GM12878 (cell line): Measurements from ENCODE around the gene RB1. TPM values are rescaled to one million over a fixed set of nuclear protein-coding genes. Genes with fewer than 3 reads are reported as not detected.

ENCODE experiments used
- ATAC-seq: fragments of 200-7000 bp; cut with Tn5 transposase; 3 replicates; pipeline ENCODE4 v1.9.1; 2020; ENCODE audit warnings: mild to moderate bottlenecking, moderate library complexity
- BruUV-seq: library from RNA; stranded (reverse); fragments of 400-500 nt; replicated peaks from 2 replicates; lab custom pipeline; 2021; lab: Mats Ljungman, UMichigan
- CTCF ChIA-PET: fragments of 300-600 bp; sonication (Branson Sonifier 250); formaldehyde crosslinking; extraction: SDS; loops from one replicate; lab custom pipeline; 2021; ENCODE audit warnings: inconsistent platforms; lab: Yijun Ruan, JAX
- POLR2A ChIA-PET: fragments of 350-600 bp; formaldehyde crosslinking; extraction: SDS; loops from one replicate; lab custom pipeline; 2021; ENCODE audit warnings: inconsistent platforms; lab: Charles Lee
- RAD21 ChIA-PET: fragments of 300-600 bp; sonication (Branson Sonifier 250); formaldehyde crosslinking; loops from one replicate; lab custom pipeline; 2023; ENCODE audit warnings: antibody characterized with exemption; ENCODE audit not compliant: unreplicated experiment; lab: Charles Lee
- SMC1A ChIA-PET: fragments of 300-600 bp; sonication (Branson Sonifier 250); formaldehyde crosslinking; loops from one replicate; lab custom pipeline; 2023; ENCODE audit not compliant: unreplicated experiment, uncharacterized antibody; lab: Charles Lee
- DNase-seq: peaks from one replicate; pipeline ENCODE4 v3.0.0-alpha.2; 2011; ENCODE audit warnings: low read depth, low spot score
- FAIRE-seq: peaks from 3 replicates; lab custom pipeline; 2011; peaks lifted over from hg19 to GRCh38; lab: Jason Lieb, UNC
- H2AFZ ChIP-seq: 2 replicates; pipeline ENCODE4 v1.6.0; 2011; ENCODE audit warnings: low read depth, low read length, control low read depth; ENCODE audit not compliant: control insufficient read depth
- H3K27ac ChIP-seq: 2 replicates; pipeline ENCODE4 v1.5.1; 2011; ENCODE audit warnings: control low read depth; ENCODE audit not compliant: control insufficient read depth, insufficient read depth
- H3K27me3 ChIP-seq, 2 experiments: replicated peaks in 1 of 2; 2 replicates each; pipeline versions ENCODE4 v1.6.0 to v1.6.1; 2011; ENCODE audit warnings: low read length in 1 of 2; ENCODE audit not compliant: control insufficient read depth in 2 of 2, insufficient read depth in 2 of 2
- H3K36me3 ChIP-seq, 2 experiments: 2 replicates each; pipeline ENCODE4 v1.5.1; 2011; ENCODE audit warnings: low read length in 1 of 2; ENCODE audit not compliant: control insufficient read depth in 2 of 2, insufficient read depth in 2 of 2
- H3K4me1 ChIP-seq: 2 replicates; pipeline ENCODE4 v1.6.1; 2011; ENCODE audit warnings: mild to moderate bottlenecking, low read length, moderate library complexity, mixed read lengths; ENCODE audit not compliant: control insufficient read depth, insufficient read depth
- H3K4me2 ChIP-seq: 2 replicates; pipeline ENCODE4 v1.6.0; 2011; ENCODE audit warnings: control low read depth; ENCODE audit not compliant: control insufficient read depth, insufficient read depth
- H3K4me3 ChIP-seq: fragments of 200-600 bp; sonication (generic); 2 replicates; pipeline ENCODE4 v1.5.1; 2016
- H3K79me2 ChIP-seq: 2 replicates; pipeline ENCODE4 v1.6.0; 2011; ENCODE audit warnings: low read length; ENCODE audit not compliant: control insufficient read depth, insufficient read depth
- H3K9ac ChIP-seq: 2 replicates; pipeline ENCODE4 v1.8.0; 2011; ENCODE audit warnings: low read length, control low read depth, mixed read lengths; ENCODE audit not compliant: control insufficient read depth, insufficient read depth
- H3K9me3 ChIP-seq: replicated peaks from 3 replicates; pipeline ENCODE4 v1.5.1; 2011; ENCODE audit warnings: mild to moderate bottlenecking, low read length; ENCODE audit not compliant: control insufficient read depth, insufficient read depth
- H4K20me1 ChIP-seq: 2 replicates; pipeline ENCODE4 v1.6.0; 2011; ENCODE audit not compliant: control insufficient read depth, insufficient read depth
- CREM ChIP-seq: IDR thresholded peaks from 2 replicates; pipeline ENCODE4 v1.6.1; 2014; ENCODE audit warnings: antibody characterized with exemption, low read depth
- FOXK2 ChIP-seq: fragments of 450-650 bp; IDR thresholded peaks from 2 replicates; pipeline ENCODE4 v1.6.1; 2017; ENCODE audit warnings: mild to moderate bottlenecking, moderate library complexity
- SIN3A ChIP-seq: IDR thresholded peaks from 2 replicates; pipeline ENCODE4 v1.6.1; 2012; ENCODE audit warnings: low read depth, low read length, improper control_type of control experiment
- WGBS: methylation state at CpG from one replicate; pipeline ENCODE4 v1.1.6; 2016; ENCODE audit warnings: low lambda C conversion rate; ENCODE audit not compliant: insufficient replicate concordance, insufficient coverage; ENCODE audit errors: missing lambda C conversion rate; 5-methylcytosine and 5-hydroxymethylcytosine counted together
- in situ Hi-C: fragments of 300-500 bp; cut with MboI; formaldehyde crosslinking; loops from 9 replicates; pipeline ENCODE4 v1.14.3; 2018; ENCODE audit warnings: mixed read lengths
- intact Hi-C: fragments of 100-400 bp; cut with micrococcal nuclease; formaldehyde crosslinking; loops from one replicate; pipeline ENCODE4 v1.14.2; 2022; ENCODE audit not compliant: unreplicated experiment
- polyA plus RNA-seq, 11 experiments: library from polyadenylated mRNA; depleted of rRNA in 4 of 11; unstranded in 6 of 11; stranded (reverse) in 5 of 11; fragments of >200 nt; fragmentation: Nextera tagmentation in 4 of 11; fragmentation: Illumina TruSeq in 1 of 11; extraction: Ambion mirVana in 4 of 11; extraction: Trizol in 1 of 11; gene quantifications; 1 replicate in 1 of 11; 2 replicates in 10 of 11; pipeline versions ENCODE4 v1.2.1 to v1.2.3, GENCODE V29; 2011 to 2016; ENCODE audit warnings: inconsistent platforms in 2 of 11, missing spikeins in 2 of 11, low read depth in 1 of 11
- total RNA-seq, 4 experiments: library from RNA; depleted of rRNA in 3 of 4; stranded (reverse); fragments of >200 nt in 3 of 4; fragmentation: Illumina TruSeq in 1 of 4; extraction: Trizol in 1 of 4; gene quantifications; 2 replicates each; pipeline versions ENCODE4 v1.2.1 to v1.2.3, GENCODE V29; 2013 to 2021
- TF ChIP-seq, protein P1 (sequence below): fragments of 450-650 bp; IDR thresholded peaks from 2 replicates; pipeline ENCODE4 v1.6.1; 2014; ENCODE audit warnings: mild to moderate bottlenecking

The RB1 gene
- total and polyA plus RNA-seq, 10 of the 15 experiments (the other 5 are each of a cell fraction or from before 2014, with no cell fraction given), result 2.8 to 45.0 (median 8.3) TPM

DNA sequence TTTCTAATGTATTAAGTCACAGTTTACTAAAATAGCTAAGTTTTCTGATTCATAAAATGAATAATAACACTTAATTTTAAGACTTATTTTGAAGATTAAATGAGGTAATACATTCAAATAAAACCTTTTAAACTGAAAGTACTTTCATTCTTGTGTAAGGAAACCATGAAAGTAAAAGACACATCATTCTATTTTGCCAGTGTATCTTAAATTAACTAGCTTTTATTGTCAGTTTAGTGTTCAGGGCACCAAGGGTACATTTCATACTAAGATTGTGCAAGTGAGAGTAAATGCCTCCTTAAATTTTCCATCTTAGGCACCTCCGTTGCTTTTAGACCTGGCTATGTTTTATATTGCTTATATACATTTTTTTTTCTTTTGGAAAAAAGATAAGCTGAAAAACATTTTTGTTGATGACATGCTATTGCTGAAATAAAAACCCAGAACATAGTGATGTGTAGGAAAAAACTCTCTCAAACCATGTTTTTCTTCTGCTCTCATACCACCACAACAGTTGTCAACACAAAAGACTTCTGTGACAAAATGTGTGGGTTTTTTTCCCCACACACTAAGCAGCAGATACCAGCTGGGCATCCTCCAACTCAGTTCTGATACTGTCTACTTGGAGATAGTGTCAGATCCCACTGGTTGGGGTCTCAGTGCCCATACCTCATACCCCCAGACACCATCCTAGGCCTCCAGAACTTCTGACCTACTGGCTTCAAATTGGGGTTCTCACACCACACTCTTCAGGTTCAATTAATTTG lies 140.1 kb downstream of the RB1 start:
- TF ChIP-seq SIN3A, result no peak
- TF ChIP-seq, all 136 proteins: peak for 0
- Histone ChIP-seq H3K27ac (no peak overlapping the region), H3K27me3 (no peaks in the 10 kb centered on the region), H3K4me1 (no peaks in the 10 kb centered on the region), H3K36me3 (peaks cover 0 to 5% of the 10 kb centered on the region in 2 experiments; a peak in 1 of 4 replicates), H3K9me3 (no peaks in the 10 kb centered on the region; the same call in 2 of the 3 replicates), H3K79me2 (no peaks in the 10 kb centered on the region; the same call in 1 of the 2 replicates), H2AFZ (no peak overlapping the region), H3K9ac (no peak overlapping the region), H3K4me2 (no peak overlapping the region), H4K20me1 (no peaks in the 10 kb centered on the region), H3K4me3 (no peak overlapping the region)
- in situ Hi-C loops, result no loop called here
- ATAC-seq, result no peak
- intact Hi-C loops, result no loop called here
- SMC1A ChIA-PET, result interaction anchor here (0.7 to 2.0 kb wide), 5 partner anchors 11 to 109 kb away, joined by 3 to 8 read pairs (median 3); no protein-coding TSS in a partner anchor
- POLR2A ChIA-PET, result no interaction called here
- no peak for DNase-seq
- CTCF ChIA-PET, result interaction anchor here (0.8 to 1.1 kb wide), 2 partner anchors 8 to 20 kb away, joined by 3 read pairs; no protein-coding TSS in a partner anchor
- WGBS, result 96% methylated on average over 1 of the region's 1 CpG
- RAD21 ChIA-PET, result no interaction called here
- BruUV-seq, result no TSS peak
- FAIRE-seq, result peak; percentile 49

DNA sequence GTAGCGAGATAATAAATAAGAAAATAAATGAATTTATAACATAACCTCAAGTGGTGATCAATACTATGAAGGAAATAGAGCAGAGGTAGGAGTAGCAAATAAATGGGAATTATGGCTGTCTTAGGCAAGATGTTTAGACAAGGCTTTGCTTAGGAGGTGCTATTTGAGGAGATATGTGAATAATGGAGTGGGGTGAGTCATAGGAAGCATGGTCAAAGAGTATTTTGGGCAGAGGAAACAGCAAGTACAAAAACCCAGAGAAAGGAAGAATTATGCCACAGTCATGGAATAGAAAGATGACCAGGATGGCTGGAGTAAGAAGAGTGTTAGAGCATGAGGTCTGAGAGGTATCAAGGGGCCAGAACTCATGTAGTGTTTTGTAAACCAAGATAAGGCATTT lies 142.9 kb downstream of the RB1 start:
- CTCF ChIA-PET, result no interaction called here
- 100% methylated on average over 1 of the region's 1 CpG for WGBS
- intact Hi-C loops (no loop called here), in situ Hi-C loops (no loop called here)
- Histone ChIP-seq H4K20me1 (no peaks in the 10 kb centered on the region), H3K4me2 (no peak overlapping the region), H3K27ac (no peak overlapping the region), H3K4me1 (no peaks in the 10 kb centered on the region), H3K36me3 (peaks cover 0 to 5% of the 10 kb centered on the region in 2 experiments; a peak in 1 of 4 replicates), H2AFZ (no peak overlapping the region)
- DNase-seq, result no peak
- no TSS peak for BruUV-seq
- TF ChIP-seq, protein P1, sequence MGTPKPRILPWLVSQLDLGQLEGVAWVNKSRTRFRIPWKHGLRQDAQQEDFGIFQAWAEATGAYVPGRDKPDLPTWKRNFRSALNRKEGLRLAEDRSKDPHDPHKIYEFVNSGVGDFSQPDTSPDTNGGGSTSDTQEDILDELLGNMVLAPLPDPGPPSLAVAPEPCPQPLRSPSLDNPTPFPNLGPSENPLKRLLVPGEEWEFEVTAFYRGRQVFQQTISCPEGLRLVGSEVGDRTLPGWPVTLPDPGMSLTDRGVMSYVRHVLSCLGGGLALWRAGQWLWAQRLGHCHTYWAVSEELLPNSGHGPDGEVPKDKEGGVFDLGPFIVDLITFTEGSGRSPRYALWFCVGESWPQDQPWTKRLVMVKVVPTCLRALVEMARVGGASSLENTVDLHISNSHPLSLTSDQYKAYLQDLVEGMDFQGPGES, result no peak
- TF ChIP-seq FOXK2, result no peak
- no peak for TF ChIP-seq CREM
- TF ChIP-seq, all 136 proteins: peak for 0
- ChIA-PET POLR2A (no interaction called here), RAD21 (no interaction called here), SMC1A (no interaction called here)
- ATAC-seq (no peak), FAIRE-seq (no peak)
- H3K9ac ChIP-seq, result no peak overlapping the region
- H3K79me2 ChIP-seq, result no peaks in the 10 kb centered on the region; the same call in 1 of the 2 replicates
- no peaks in the 10 kb centered on the region for H3K27me3 ChIP-seq
- no peak overlapping the region for H3K4me3 ChIP-seq
- no peaks in the 10 kb centered on the region; the same call in 1 of the 3 replicates for H3K9me3 ChIP-seq
